Calu3 (cell line): ENCODE data around the gene OPCML. TPM values are rescaled to one million over a fixed set of nuclear protein-coding genes. Genes with fewer than 3 reads are reported as not detected.

Source experiments
- BruUV-seq: library from RNA; stranded (reverse); fragments of 400-500 nt; replicated peaks from 2 replicates; lab custom pipeline; 2021; lab: Mats Ljungman, UMichigan
- CTCF ChIA-PET: fragments of 300-600 bp; sonication (Branson Sonifier 250); formaldehyde crosslinking; loops from one replicate; lab custom pipeline; 2022; ENCODE audit warnings: antibody characterized with exemption; lab: Charles Lee
- DNase-seq: peaks from one replicate; pipeline ENCODE4 v3.0.0; 2022
- H3K27ac Mint-ChIP-seq: one replicate; pipeline ENCODE4 v1.8.0; 2022; ENCODE audit warnings: mixed read lengths; ENCODE audit not compliant: unreplicated experiment
- H3K27me3 Mint-ChIP-seq: one replicate; pipeline ENCODE4 v1.8.0; 2022; ENCODE audit warnings: mixed read lengths; ENCODE audit not compliant: unreplicated experiment
- H3K36me3 Mint-ChIP-seq: one replicate; pipeline ENCODE4 v1.8.0; 2022; ENCODE audit warnings: mild to moderate bottlenecking, moderate library complexity, mixed read lengths; ENCODE audit not compliant: insufficient read depth, unreplicated experiment
- H3K4me1 Mint-ChIP-seq: one replicate; pipeline ENCODE4 v1.8.0; 2022; ENCODE audit warnings: mild to moderate bottlenecking, low read depth, mixed read lengths; ENCODE audit not compliant: unreplicated experiment
- H3K4me3 Mint-ChIP-seq: one replicate; pipeline ENCODE4 v1.8.0; 2022; ENCODE audit warnings: mild to moderate bottlenecking, low read depth, moderate library complexity, mixed read lengths; ENCODE audit not compliant: unreplicated experiment
- H3K9me3 Mint-ChIP-seq: one replicate; pipeline ENCODE4 v1.8.0; 2022; ENCODE audit warnings: low read depth, mixed read lengths; ENCODE audit not compliant: unreplicated experiment
- intact Hi-C: fragments of 100-400 bp; cut with micrococcal nuclease; formaldehyde crosslinking; loops from one replicate; pipeline ENCODE4 v1.10.0; 2022; ENCODE audit not compliant: unreplicated experiment
- total RNA-seq: library from RNA; stranded (reverse); gene quantifications from 2 replicates; pipeline ENCODE4 v1.2.3, GENCODE V29; 2022
- TF ChIP-seq, protein P1 (sequence below): fragments of 200-600 bp; IDR thresholded peaks from one replicate; pipeline ENCODE4 v1.8.0; 2022; ENCODE audit warnings: antibody characterized with exemption; ENCODE audit not compliant: unreplicated experiment

Gene OPCML
- total RNA-seq, 1 experiment from 2014 or later, result not detected

DNA sequence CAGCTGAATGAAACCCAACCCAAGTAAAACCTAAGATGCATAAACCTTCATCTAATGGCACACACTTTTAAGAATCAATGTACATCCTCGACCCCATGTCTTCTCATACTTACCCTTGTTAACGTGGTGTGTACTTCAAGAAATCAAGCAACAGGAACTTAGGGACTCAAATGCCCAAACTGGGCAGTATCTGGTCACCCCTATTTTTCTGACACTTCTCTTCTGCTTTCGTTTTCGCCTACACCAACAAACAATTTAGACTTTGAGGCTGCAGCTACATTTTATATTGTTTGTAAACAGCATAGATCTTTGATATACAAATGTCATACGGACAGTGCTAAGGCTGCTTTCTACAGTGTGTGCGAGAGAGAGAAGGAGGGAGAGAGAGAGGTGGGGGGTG, 1117.8 kb downstream of the OPCML start:
- no peak overlapping the region for H3K27ac Mint-ChIP-seq
- intact Hi-C loops, result no loop called here
- no peaks in the 10 kb centered on the region for H3K4me1 Mint-ChIP-seq
- H3K9me3 Mint-ChIP-seq, result peaks cover 23% of the 10 kb centered on the region
- no peak for DNase-seq
- BruUV-seq, result no TSS peak
- CTCF ChIA-PET, result no interaction called here
- no peaks in the 10 kb centered on the region for H3K27me3 Mint-ChIP-seq
- no peak overlapping the region for H3K4me3 Mint-ChIP-seq
- TF ChIP-seq, protein P1, sequence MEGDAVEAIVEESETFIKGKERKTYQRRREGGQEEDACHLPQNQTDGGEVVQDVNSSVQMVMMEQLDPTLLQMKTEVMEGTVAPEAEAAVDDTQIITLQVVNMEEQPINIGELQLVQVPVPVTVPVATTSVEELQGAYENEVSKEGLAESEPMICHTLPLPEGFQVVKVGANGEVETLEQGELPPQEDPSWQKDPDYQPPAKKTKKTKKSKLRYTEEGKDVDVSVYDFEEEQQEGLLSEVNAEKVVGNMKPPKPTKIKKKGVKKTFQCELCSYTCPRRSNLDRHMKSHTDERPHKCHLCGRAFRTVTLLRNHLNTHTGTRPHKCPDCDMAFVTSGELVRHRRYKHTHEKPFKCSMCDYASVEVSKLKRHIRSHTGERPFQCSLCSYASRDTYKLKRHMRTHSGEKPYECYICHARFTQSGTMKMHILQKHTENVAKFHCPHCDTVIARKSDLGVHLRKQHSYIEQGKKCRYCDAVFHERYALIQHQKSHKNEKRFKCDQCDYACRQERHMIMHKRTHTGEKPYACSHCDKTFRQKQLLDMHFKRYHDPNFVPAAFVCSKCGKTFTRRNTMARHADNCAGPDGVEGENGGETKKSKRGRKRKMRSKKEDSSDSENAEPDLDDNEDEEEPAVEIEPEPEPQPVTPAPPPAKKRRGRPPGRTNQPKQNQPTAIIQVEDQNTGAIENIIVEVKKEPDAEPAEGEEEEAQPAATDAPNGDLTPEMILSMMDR, result no peak
- H3K36me3 Mint-ChIP-seq, result no peaks in the 10 kb centered on the region

DNA sequence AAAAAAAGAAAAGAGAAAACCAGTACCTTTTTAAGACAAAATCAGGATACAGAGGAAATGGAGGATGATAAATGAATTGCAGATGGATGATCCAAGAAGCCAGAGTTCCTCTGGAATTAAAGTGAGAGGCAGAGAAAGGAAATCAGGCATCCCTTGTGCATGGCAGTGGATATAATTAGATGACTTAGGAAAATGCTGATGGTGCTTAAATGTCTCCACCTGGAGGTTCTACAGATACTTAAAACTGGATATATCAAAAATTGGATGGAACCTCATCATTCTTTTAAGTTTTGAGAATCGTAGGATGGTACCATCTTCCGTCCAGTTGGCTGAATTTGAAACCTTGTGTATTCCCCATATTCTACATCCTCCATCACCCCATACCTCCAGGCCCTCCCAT, 1121.9 kb downstream of the OPCML start:
- H3K27ac Mint-ChIP-seq, result no peak overlapping the region
- H3K27me3 Mint-ChIP-seq, result no peaks in the 10 kb centered on the region
- TF ChIP-seq, protein P1, result no peak
- no peak for DNase-seq
- H3K4me3 Mint-ChIP-seq, result no peak overlapping the region
- H3K36me3 Mint-ChIP-seq, result no peaks in the 10 kb centered on the region
- H3K4me1 Mint-ChIP-seq, result no peaks in the 10 kb centered on the region
- intact Hi-C loops, result no loop called here
- H3K9me3 Mint-ChIP-seq, result peaks cover 36% of the 10 kb centered on the region
- CTCF ChIA-PET, result no interaction called here
- BruUV-seq, result no TSS peak

DNA sequence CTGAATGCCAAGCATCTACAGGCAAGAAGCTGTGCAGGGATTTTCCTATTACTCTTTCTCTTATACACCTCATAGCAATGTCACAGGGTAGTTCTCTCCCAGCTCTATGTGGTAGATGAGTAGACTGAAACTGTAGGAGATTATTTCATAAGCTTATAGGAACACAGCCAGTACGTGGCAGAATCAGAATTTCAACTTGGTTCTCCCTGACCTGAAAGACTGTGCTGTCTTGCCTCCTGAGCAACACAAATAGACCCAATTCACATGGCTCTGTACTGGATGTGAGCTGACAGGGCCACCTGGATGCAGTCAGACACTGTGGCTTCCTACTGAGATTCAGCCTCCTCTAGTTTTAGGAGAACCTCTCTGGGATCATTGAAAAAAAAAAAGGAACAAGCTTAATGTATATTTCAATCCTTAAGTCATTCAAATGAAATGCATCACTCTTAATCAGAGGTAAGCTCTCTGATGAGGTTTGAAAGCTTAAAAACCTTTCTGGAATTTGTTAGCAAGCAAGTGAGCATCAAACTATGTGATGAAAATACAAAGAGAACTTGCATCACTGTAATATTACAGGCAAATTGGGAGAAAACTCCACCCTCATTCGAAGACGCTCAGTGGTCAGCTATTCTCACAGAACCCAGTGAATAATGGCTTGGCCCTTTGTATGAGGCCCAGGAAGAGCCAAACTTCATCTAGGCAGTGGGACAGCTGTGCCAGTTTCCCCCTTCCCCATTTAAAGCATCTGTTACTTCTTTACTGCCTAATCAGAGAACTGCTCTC, 1122.5 kb downstream of the OPCML start:
- Mint-ChIP-seq H3K4me1 (no peaks in the 10 kb centered on the region), H3K36me3 (no peaks in the 10 kb centered on the region), H3K4me3 (no peak overlapping the region), H3K9me3 (peaks cover 38% of the 10 kb centered on the region), H3K27ac (no peak overlapping the region), H3K27me3 (no peaks in the 10 kb centered on the region)
- BruUV-seq, result no TSS peak
- intact Hi-C loops, result no loop called here
- DNase-seq, result no peak
- CTCF ChIA-PET, result no interaction called here
- TF ChIP-seq, protein P1, result no peak

DNA sequence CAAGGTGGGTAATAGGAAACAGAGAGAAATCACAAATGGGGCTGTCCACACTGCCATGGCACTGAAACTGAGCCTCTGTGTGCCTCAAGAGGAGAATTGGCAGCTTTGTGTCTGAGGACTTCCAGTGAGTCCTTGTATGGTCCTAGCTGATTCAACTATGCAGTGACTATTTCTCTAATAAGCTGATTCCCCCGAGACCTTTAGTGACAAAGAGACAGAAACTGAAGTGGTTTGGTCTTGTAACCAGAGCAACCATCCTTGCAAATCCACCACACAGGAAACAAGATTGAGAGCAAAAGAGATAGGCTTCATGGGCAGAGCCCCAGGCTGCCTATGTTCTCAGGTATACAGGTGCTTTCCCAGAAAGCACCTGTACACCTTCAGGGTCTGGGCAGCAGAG, 1123.4 kb downstream of the OPCML start:
- Mint-ChIP-seq H3K36me3 (no peaks in the 10 kb centered on the region), H3K27ac (no peak overlapping the region), H3K4me1 (no peaks in the 10 kb centered on the region), H3K27me3 (no peaks in the 10 kb centered on the region), H3K4me3 (no peak overlapping the region), H3K9me3 (peaks cover 40% of the 10 kb centered on the region)
- intact Hi-C loops, result no loop called here
- CTCF ChIA-PET, result no interaction called here
- DNase-seq, result no peak
- TF ChIP-seq, protein P1, result no peak
- BruUV-seq, result no TSS peak
